HG03159 (cell line): ENCODE data around the gene CDRT15.
"Not testable (repeated sequence)": the region's sequence is repeated elsewhere in the genome, so short reads cannot be mapped to it uniquely, and the experiment has no call there.

ENCODE experiments used
- ATAC-seq: cut with Tn5 transposase; IDR thresholded peaks from one replicate; pipeline ENCODE4 v1.9.1; 2021; ENCODE audit warnings: mild to moderate bottlenecking, moderate library complexity; ENCODE audit not compliant: unreplicated experiment

CDRT15 gene

GRCh38 chr17:14207791-14208190, 28.9 kb downstream of the CDRT15 start:
- no peak for ATAC-seq

- no peak for ATAC-seq
Measured at GRCh38 chr17:14206891-14207290, 29.8 kb downstream of the CDRT15 start.

DNA sequence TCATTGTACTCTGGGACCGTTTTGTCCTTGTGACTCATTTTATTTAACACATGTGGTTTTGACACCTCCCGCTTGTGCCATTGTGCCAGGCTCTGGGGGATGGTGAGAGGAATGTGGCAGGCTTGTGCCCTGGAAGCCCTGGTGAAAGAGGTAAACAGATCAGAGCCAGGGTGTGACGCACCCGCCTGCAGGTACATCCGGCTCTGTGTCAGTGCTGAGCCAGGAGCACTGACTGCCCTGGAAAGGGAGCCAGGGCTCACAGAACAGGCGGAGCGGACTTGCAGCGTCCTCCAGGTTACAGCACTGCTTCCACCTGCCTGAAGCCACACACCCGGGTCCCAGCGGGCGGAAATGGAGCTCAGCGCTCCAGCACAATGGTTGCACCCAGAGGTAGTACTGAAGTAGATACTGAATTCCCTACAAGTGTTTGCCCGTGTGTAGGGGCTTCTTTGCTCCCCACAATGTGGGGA, 30.6 kb downstream of the CDRT15 start:
- ATAC-seq, result no peak

DNA sequence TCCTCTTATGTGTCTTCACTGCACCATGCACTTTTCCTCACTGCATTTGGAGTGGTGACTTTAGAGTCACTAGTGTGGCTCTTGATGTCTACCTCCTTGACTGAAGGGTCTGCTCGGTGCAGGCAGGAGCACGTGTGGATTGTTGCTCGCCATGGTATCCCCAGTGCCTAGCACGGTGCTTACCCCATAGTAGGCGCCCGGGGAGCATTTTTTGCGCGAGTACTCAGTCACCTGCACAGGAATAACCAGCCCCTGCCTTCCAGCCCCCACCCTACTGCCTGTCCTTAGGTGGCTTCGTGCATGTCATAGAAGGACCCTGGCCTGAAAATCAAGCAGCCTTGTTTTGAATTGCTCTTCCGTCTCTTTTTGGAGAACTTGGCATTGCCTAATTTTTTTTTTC, 31.3 kb downstream of the CDRT15 start:
- no peak for ATAC-seq

GRCh38 chr17:14204546-14204945, 32.1 kb downstream of the CDRT15 start:
- no peak for ATAC-seq

DNA sequence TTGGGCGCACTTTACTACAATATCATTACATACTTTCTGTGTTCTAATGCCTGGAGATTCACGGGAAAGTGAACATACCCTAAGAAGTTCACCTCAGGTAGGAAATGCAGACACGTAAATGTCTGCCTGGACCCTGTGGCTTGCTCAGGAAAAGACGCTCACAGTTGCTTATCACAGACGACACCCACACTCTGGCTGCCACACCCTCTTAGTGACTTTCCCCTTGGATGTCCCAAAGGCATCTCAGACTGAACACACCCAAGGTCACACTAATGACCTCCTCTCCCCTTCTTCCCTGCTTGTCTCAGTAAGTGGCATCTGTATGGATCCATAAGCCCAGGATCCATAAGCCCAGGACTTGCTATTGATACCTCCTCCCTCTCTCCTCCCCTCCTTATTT, 32.6 kb downstream of the CDRT15 start:
- no peak for ATAC-seq

DNA sequence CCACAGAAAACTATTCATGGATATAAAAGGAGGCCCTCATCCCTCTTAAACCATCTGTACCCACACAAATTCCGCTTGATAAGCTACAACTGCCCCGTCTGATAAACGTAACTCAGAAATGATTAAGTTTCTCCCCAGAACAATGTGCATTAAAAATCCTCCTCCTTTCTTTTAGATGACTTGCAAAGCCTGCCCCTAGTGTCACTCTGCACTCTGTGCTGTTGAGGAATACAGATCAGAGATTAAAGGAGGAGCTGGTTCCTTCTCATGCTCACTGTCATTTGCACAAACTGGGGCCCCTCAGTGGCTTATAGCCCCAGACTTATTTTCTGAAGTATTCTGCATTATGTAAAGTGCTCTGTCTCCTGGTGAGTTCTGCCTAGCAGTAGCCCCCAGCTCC, 33.3 kb downstream of the CDRT15 start:
- ATAC-seq, result no peak

- no peak for ATAC-seq
Measured at GRCh38 chr17:14202388-14203166, 34.1 kb downstream of the CDRT15 start.

DNA sequence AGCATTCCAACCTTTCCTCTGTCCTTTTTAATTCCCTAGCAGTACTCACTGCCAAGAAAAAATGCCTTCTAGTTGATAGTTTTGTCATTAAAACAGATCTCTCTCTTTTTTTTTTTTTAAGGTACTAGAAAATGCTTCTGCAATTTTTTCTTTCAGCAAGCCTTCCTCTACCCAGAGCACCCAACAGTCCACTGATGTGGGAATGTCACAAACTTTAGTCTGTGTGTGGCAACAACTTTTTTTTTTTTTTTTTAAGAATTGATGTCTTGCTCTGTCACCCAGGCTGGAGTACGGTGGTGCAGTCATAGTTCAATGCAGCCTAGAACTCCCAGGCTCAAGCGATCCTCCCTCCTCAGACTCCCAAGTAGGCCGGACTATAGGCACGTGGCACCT, 34.7 kb downstream of the CDRT15 start:
- ATAC-seq, result no peak

DNA sequence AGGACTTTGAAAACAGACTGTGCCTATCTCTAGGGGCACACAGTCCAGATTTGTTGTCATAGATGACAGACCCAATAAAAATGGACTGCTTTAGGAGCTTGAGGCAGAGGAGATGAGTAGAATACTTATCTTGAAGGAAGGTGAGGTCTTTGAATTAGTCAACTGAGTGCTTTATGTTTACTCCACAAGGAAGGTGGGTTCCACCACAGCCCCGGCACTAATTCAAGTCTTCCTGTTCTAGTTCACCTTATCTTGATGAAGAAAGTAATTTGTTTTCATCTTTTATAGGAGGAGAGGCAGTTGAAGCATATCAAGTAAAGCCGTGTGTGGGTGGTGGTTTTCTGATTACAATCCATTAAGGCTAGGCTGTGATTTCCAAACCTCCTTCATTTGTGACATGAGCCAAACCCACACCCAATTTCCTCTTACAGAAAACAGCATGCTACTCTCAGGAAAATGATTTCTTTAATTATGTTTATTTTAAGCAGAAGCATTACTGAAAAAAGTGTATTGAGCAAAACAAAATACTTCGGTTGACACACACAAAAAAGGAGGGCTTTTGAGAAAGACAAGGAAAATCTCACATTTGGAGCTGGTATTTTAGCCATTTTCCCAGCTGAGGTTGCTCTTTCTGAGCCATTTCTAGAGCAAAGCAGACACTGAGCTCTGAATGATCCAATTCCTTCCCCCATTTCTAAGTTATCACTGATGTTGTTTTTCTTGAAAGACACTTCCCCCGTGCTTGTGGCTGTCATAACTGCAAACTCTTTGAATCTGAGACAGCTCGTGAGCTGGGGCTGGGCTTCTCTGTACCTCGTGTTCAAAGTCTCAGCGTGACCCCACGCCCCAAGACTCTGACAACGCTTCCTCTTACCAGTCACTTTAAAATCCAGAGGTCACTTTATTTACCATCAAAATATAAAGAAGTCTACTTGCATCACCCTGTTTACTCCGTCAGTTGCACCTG, 35.4 kb downstream of the CDRT15 start:
- no peak for ATAC-seq

DNA sequence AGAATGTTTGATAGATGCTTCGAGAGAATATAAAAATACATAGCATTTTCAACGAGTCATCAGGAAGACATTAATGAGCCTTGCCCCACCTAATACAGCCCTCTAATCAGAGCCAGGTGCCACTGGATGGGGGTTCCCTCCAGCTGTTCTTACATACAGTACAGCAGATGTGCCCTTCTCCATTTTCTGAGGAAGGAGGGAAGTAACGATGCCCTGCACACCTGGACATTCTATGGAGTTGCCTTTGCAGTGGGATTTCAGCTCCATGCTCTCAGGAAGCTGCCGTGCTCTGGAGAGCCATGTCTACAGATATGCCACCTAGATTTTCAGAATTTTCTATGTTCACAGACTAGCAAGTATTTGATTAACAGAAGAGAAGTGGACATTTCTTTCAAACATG, 36.3 kb downstream of the CDRT15 start:
- no peak for ATAC-seq

- ATAC-seq, result no peak
Measured at GRCh38 chr17:14199601-14200000, 37.1 kb downstream of the CDRT15 start.

- ATAC-seq, result no peak
Measured at GRCh38 chr17:14198575-14198974, 38.1 kb downstream of the CDRT15 start.

DNA sequence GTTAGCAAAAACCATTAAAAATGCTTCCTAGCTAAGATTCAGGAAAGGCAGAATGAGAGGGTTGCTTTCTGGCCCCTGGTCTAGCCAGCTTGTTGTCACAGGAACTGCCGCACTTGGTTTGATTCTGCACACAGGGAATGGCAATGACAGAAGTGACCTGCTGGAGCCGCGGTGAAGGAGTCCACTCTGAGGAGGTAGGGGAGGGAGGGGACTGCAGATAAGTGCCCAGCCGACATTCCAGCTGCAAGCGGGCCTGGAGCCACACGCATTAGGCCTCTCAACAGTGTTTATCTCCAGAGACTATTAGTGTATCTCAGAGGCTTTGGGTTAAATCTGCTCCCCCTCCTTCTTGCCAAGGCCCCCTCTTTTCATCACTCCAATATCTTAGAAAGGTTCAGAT, 38.6 kb downstream of the CDRT15 start:
- no peak for ATAC-seq

GRCh38 chr17:14197586-14197985, 39.1 kb downstream of the CDRT15 start:
- ATAC-seq, result no peak

DNA sequence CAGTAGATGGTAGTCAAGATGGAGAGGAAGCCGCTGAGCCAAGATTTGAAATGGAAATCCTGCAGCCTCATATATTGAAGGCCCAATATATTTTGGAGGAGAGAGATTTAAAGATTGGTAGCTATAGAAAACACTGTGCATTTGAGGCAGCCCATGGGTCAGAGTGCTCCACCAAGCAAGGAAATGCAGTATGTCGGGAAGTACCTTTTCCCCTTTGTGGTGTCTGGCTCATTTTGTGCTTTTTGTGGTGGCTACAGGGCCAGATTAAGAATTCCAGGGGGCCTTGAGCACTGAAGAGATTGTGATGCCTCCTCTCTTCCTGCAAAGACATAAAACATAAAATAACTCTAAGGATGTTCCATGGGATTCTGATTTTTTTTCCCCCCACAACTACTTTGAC, 39.6 kb downstream of the CDRT15 start:
- no peak for ATAC-seq

DNA sequence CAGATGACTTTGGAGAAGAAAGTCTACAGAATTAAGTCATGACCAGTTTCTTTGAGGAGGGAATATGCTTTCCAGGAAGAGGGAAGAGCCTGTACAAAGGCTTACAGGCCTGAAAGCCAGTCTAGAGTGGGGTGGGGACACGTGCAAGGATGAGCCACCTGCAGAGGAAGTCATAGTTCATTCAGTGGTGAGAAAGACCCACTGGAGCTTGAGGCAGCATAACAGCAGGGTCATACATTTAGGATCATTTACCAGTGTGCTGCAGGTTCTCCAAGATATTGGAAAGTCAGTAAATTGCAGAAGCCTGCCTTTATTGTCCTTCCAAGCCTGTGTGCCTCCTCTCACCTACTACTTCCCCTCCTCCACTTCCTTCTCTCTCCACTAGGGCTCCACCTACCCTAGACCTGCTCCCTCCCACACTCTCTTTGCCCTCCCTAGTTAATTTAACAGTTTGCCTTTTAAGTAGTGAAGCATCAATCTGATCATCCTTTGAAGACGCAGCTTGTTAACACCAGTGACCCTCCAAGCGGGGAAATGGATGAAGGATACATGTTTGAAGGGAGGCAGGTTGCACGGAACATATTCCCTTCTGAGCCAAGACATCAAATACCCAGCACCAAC, 40.2 kb downstream of the CDRT15 start:
- no peak for ATAC-seq

DNA sequence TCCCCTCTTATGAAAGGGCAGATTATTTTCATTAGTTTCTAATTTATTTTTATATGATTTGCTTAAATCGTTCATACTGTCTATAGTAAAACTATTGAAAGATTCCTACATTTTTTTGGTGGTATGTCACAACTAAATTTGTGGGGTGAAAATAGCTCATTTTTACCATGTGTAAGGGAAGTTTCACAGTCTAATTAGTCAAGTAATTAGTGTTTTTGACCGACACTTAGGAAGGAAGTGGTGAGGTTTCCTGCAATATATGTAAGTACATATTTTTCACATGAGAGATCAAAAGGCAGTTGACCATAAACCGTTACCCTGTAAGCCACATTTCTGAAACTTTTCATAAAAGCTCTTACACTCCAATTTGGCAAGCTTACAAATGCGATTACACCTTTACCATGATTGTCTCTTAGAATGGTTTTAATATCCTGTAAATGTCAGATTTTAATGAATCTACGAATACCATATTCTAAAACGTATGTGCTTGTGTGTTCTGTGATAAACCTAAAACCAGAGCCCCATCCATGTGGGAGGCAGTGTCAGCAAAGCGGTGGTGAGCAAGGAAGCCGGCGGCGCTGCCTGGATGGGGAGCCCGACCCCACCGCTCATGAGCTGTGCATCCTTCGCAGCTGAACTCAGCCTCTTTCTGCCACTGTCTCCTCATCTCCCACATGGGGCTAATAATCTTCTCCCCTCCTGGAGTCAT, 43.9 kb downstream of the CDRT15 start:
- ATAC-seq, result peak; percentile 61

GRCh38 chr17:14192039-14192438, 44.6 kb downstream of the CDRT15 start:
- ATAC-seq, result not testable (repeated sequence)

DNA sequence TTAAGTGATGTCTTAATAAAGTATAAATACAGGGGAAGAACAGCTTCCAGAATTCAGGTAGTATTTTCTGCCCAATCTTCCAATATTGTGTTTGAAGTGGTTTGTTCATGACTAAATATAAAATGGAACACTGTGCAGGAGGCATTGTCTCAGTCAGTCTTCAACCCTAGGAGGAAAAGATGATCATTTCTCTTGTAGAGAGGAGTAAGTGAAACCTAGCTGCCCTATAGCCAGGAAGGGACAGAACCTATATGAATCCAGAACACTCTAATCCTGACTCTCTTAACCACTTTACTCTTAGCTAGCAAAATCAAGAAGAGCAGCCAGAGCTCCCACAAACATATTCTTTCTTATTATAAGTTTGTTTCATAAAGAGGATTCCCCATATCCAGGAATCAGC, 45.2 kb downstream of the CDRT15 start:
- ATAC-seq, result not testable (repeated sequence)

GRCh38 chr17:14190774-14191173, 45.9 kb downstream of the CDRT15 start:
- ATAC-seq, result not testable (repeated sequence)
